Measurements from ENCODE around the gene TSPAN9. TPM values are rescaled to one million over a fixed set of nuclear protein-coding genes. Genes with fewer than 3 reads are reported as not detected.

The TSPAN9 gene
- total and polyA plus RNA-seq, 2 of the 4 experiments (the other 2 are of a cell fraction) = 17.7 to 39.1 TPM

GRCh38 chr12:3218228-3219171, 141.3 kb downstream of the TSPAN9 start:
- H3K9ac ChIP-seq (ENCODE audit: low read depth, low read length) = no peak overlapping the region
- DNase-seq (peak; percentile 78), ATAC-seq (ENCODE audit: low read depth) (peak; percentile 87)
- intact Hi-C loops (cut with micrococcal nuclease) = loop anchor here (5.0 kb wide), 1 partner anchor 81 kb away; no protein-coding TSS in a partner anchor
- H2BK20ac ChIP-seq (ENCODE audit: low read depth, low read length) = peak overlapping the region; percentile 92; the same call in 1 of the 2 replicates
- dilution Hi-C loops (cut with HindIII; ENCODE audit: low sequenced_read_pairs, unreplicated experiment) = no loop called here
- no peak overlapping the region for H3K4me2 ChIP-seq (ENCODE audit: low read depth, low read length)
- peak overlapping the region; percentile 87 for H3K14ac ChIP-seq (replicated peaks; ENCODE audit: low read depth, low read length)
- H3K4me3 ChIP-seq (ENCODE audit: insufficient read depth, low read depth, low read length) = no peak overlapping the region
- TF ChIP-seq MAZ (IDR thresholded peaks at IDR 0.05; ENCODE audit: borderline replicate concordance, low read depth, low read length) (0 out of 2 replicates have a peak, but pooled peaks have one; percentile 22), BHLHE40 (IDR thresholded peaks at IDR 0.05; ENCODE audit: low read depth, low read length) (no peak), CEBPB (IDR thresholded peaks at IDR 0.05; ENCODE audit: low read depth, low read length) (peak; percentile 75)
- peak overlapping the region; percentile 93; the same call in 1 of the 3 replicates for H2BK15ac ChIP-seq (ENCODE audit: low read depth, low read length)
- peak overlapping the region; percentile 78 for H2AK9ac ChIP-seq (replicated peaks; ENCODE audit: low read depth, low read length, poor library complexity)
- H2AFZ ChIP-seq (replicated peaks; ENCODE audit: low read length, poor library complexity) = peak overlapping the region; percentile 75
- H2BK120ac ChIP-seq (ENCODE audit: low read depth, low read length) = peak overlapping the region; percentile 91; the same call in 1 of the 2 replicates
- peak overlapping the region; percentile 87 for H2BK5ac ChIP-seq (ENCODE audit: low read depth, low read length, poor library complexity, severe bottlenecking)
- no peaks in the 10 kb centered on the region for H3K27me3 ChIP-seq (ENCODE audit: control insufficient read depth, insufficient read depth, low read length)
- peak overlapping the region; percentile 92 for H2AK5ac ChIP-seq (ENCODE audit: low read depth, low read length)
- in situ Hi-C loops (cut with MboI; ENCODE audit: low sequenced_read_pairs) = no loop called here
- H4K20me1 ChIP-seq (ENCODE audit: insufficient read depth, low read length) = no peaks in the 10 kb centered on the region
- peak overlapping the region; percentile 18; the same call in 1 of the 2 replicates for H3K23ac ChIP-seq (ENCODE audit: low read depth, low read length)
- 20% methylated on average over 1 of the region's 19 CpGs; no CpG with 5 or more reads in 1 of the 2 experiments for WGBS, 2 experiments (ENCODE audit: extremely low coverage in 2 of 2, insufficient read length in 1 of 2)
- H4K91ac ChIP-seq (ENCODE audit: insufficient read depth, low read depth, low read length) = peak overlapping the region; percentile 65
- no peaks in the 10 kb centered on the region; the same call in 1 of the 2 replicates for H3K36me3 ChIP-seq (ENCODE audit: control insufficient read depth, insufficient read depth, low read length)
- H3K9me3 ChIP-seq (ENCODE audit: control insufficient read depth, insufficient read depth, low read length) = no peaks in the 10 kb centered on the region
- H3K4ac ChIP-seq (ENCODE audit: low read depth, low read length) = peak overlapping the region; percentile 93
- H3K79me1 ChIP-seq (ENCODE audit: low read depth in 1 of 2, low read length in 2 of 2) = peaks cover 0 to 15% of the 10 kb centered on the region in 2 experiments; a peak in 2 of 4 replicates
- CTCF ChIA-PET = interaction anchor here (0.8 kb wide), 1 partner anchor 16 kb away, joined by 3 read pairs; no protein-coding TSS in a partner anchor
- peak overlapping the region; percentile 40 for H4K5ac ChIP-seq (ENCODE audit: low read depth, low read length)
- no peak overlapping the region for H3K56ac ChIP-seq (ENCODE audit: extremely low read depth, insufficient read depth, low read length)
- peak overlapping the region; percentile 27; the same call in 1 of the 2 replicates for H3K18ac ChIP-seq (ENCODE audit: low read depth, low read length)
- peaks cover 21% of the 10 kb centered on the region for H3K4me1 ChIP-seq (ENCODE audit: control insufficient read depth, insufficient read depth, low read length)
- no TSS peak for BruUV-seq (replicated peaks)
- peaks cover 19% of the 10 kb centered on the region for H3K9me1 ChIP-seq (ENCODE audit: insufficient read depth, low read length)
- POLR2A ChIA-PET (ENCODE audit: unreplicated experiment) = no interaction called here
- peak overlapping the region; percentile 55 to 57 for H4K8ac ChIP-seq (ENCODE audit: low read depth in 2 of 2, low read length in 2 of 2)
- peak overlapping the region; percentile 18 for H3K27ac ChIP-seq (ENCODE audit: insufficient read depth, low read length)
